ENCODE measurements around the gene UXT. TPM values are rescaled to one million over a fixed set of nuclear protein-coding genes. Genes with fewer than 3 reads are reported as not detected.

Gene UXT
- total RNA-seq, 1 donor from 2014 or later, result 64.3 TPM

DNA sequence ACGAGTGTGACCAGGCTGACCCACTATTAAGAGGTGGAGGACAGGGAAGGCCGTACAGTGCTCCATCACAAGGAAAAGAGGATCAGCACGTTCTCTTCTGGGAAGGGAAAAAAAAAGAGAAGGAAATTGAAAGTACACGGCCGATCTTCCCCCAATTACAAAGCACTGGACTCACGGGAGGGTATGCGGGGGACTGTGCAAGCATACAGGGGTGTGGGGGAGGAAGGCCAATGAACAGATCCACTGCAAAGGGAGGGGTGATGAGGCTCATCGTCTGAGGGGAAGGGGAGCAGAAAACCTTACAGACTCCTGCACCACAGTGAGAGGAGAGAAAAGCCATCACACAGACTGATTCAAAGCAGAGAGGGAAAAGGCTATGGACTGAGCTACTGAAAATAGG is 9.7 kb downstream of the UXT start:
- no peak for TF ChIP-seq CTCF (IDR thresholded peaks at IDR 0.05; ENCODE audit: partially characterized antibody, unreplicated experiment)
- Mint-ChIP-seq H3K36me3 (ENCODE audit: unreplicated experiment) (no peaks in the 10 kb centered on the region), H3K9me3 (ENCODE audit: unreplicated experiment) (peaks cover 2% of the 10 kb centered on the region), H3K27ac (ENCODE audit: unreplicated experiment) (no peak overlapping the region), H3K27me3 (ENCODE audit: unreplicated experiment) (peaks cover 1% of the 10 kb centered on the region), H3K4me3 (ENCODE audit: unreplicated experiment) (peak overlapping the region; percentile 85), H3K4me1 (ENCODE audit: low read depth, unreplicated experiment) (peaks cover 13% of the 10 kb centered on the region)
- no peak for DNase-seq

DNA sequence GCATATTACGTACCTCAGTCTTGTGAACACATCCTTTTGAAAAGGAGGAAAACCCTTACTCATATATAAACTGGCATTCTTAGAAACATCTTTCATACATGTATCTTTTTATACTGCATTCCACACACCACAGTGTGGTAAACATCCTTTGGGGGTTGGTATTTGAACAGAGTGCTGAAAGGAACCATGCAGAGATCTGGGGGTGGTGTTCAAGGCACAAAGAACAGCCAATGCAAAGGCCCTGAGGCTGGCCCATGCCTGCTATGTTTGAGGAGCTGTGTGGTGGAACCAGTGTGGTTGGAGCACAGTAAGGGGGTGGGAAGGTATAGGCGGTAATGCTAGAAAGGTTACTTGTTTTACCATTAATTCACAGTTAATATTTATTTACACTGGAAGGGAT is 10.6 kb downstream of the UXT start:
- TF ChIP-seq CTCF (IDR thresholded peaks at IDR 0.05; ENCODE audit: partially characterized antibody, unreplicated experiment), result no peak
- Mint-ChIP-seq H3K36me3 (ENCODE audit: unreplicated experiment) (no peaks in the 10 kb centered on the region), H3K27ac (ENCODE audit: unreplicated experiment) (peak overlapping the region; percentile 28), H3K4me1 (ENCODE audit: low read depth, unreplicated experiment) (peaks cover 14% of the 10 kb centered on the region), H3K4me3 (ENCODE audit: unreplicated experiment) (no peak overlapping the region), H3K9me3 (ENCODE audit: unreplicated experiment) (peaks cover 1% of the 10 kb centered on the region), H3K27me3 (ENCODE audit: unreplicated experiment) (peaks cover 1% of the 10 kb centered on the region)
- DNase-seq, result no peak

DNA sequence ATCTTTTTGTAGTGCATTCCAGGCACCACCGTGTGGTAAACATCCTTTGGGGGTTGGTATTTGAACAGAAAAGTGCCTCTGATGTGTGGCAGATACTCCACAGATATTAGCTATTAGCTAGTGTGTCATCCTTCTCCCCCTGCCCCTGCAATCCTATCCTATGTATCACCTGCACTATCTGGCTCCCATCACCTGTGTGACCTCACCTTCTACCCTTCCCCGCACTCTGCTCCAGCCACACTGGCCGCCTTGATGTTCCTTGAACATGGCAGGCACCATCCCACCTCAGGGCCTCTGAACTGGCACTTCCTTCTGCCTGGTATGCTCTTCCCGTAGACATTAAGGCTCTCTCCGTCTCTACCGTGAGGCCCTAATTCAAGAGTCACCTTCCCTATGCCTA is 12.3 kb downstream of the UXT start:
- H3K4me3 Mint-ChIP-seq (ENCODE audit: unreplicated experiment), result no peak overlapping the region
- no peak overlapping the region for H3K27ac Mint-ChIP-seq (ENCODE audit: unreplicated experiment)

DNA sequence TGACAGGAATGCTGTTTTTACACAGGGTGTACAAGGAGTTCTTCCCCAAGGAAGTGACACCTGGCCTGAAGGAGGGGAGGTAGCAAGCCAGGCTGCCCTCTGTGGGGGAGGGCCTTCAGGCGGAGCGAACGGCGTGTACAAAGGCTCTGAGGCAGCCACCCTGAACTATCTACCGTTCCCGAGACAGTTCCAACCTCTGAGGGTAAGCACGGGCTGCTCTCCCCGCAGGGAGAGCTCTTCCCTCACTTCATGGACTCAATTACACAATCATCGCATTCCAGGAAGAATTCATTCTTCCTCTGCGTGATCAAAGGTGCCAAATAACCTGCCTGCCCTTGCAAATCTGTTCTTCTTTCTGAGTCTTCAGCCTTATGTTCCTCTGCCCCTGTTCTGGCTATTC is 13.4 kb downstream of the UXT start:
- Mint-ChIP-seq H3K4me1 (ENCODE audit: low read depth, unreplicated experiment) (peaks cover 11% of the 10 kb centered on the region), H3K9me3 (ENCODE audit: unreplicated experiment) (no peaks in the 10 kb centered on the region), H3K27me3 (ENCODE audit: unreplicated experiment) (peaks cover 1% of the 10 kb centered on the region), H3K36me3 (ENCODE audit: unreplicated experiment) (peaks cover 3% of the 10 kb centered on the region), H3K27ac (ENCODE audit: unreplicated experiment) (no peak overlapping the region), H3K4me3 (ENCODE audit: unreplicated experiment) (no peak overlapping the region)
- DNase-seq, result no peak
- no peak for TF ChIP-seq CTCF (IDR thresholded peaks at IDR 0.05; ENCODE audit: partially characterized antibody, unreplicated experiment)

More for the DNA sequence above, 12.3 kb downstream of the UXT start:
- no peaks in the 10 kb centered on the region for H3K9me3 Mint-ChIP-seq (ENCODE audit: unreplicated experiment)
- peaks cover 1% of the 10 kb centered on the region for H3K27me3 Mint-ChIP-seq (ENCODE audit: unreplicated experiment)
- peaks cover 14% of the 10 kb centered on the region for H3K4me1 Mint-ChIP-seq (ENCODE audit: low read depth, unreplicated experiment)
- TF ChIP-seq CTCF (IDR thresholded peaks at IDR 0.05; ENCODE audit: partially characterized antibody, unreplicated experiment), result no peak
- no peaks in the 10 kb centered on the region for H3K36me3 Mint-ChIP-seq (ENCODE audit: unreplicated experiment)
- DNase-seq, result no peak

DNA sequence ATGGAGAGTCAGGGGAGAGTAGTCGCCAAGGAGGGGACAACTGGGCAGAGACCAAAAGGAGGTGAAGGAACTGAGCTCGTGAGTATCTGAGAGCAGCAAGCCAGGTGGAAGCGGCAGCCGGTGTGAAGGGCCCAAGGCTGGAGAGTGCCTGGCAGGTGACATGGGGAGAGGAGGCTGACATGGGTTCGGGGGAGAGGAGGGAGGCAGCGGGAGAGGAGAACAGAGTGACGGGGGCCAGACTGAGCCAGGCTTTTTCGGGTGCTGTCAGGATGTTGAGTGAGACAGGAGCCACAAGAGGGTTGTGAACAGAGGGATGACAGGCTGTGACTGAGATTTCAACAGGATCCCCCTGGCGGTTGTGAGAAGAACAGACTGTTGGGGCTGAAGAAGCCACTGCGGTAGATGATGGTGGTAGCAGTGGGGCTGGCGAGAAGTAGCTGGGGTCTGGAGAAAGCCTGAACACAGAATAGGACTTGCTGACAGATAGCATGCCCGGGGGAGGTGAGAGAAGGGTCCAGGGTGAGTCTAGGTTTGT is 14.4 kb downstream of the UXT start:
- TF ChIP-seq CTCF (IDR thresholded peaks at IDR 0.05; ENCODE audit: partially characterized antibody, unreplicated experiment), result peak; percentile 64
- Mint-ChIP-seq H3K4me1 (ENCODE audit: low read depth, unreplicated experiment) (peaks cover 11% of the 10 kb centered on the region), H3K9me3 (ENCODE audit: unreplicated experiment) (peaks cover 2% of the 10 kb centered on the region), H3K27ac (ENCODE audit: unreplicated experiment) (peak overlapping the region; percentile 52), H3K36me3 (ENCODE audit: unreplicated experiment) (peaks cover 12% of the 10 kb centered on the region), H3K4me3 (ENCODE audit: unreplicated experiment) (peak overlapping the region; percentile 8), H3K27me3 (ENCODE audit: unreplicated experiment) (peaks cover 1% of the 10 kb centered on the region)
- no peak for DNase-seq

Measured in glutamatergic neuron (in vitro differentiated cells).